CD4-positive, alpha-beta T cell treated with Interleukin-15 for 1 hour (primary cell): Measurements from ENCODE around the gene GPR15LG.

Experiments used
- DNase-seq: peaks from one replicate; pipeline ENCODE4 v3.0.0-alpha.2; 2020

Gene GPR15LG

DNA sequence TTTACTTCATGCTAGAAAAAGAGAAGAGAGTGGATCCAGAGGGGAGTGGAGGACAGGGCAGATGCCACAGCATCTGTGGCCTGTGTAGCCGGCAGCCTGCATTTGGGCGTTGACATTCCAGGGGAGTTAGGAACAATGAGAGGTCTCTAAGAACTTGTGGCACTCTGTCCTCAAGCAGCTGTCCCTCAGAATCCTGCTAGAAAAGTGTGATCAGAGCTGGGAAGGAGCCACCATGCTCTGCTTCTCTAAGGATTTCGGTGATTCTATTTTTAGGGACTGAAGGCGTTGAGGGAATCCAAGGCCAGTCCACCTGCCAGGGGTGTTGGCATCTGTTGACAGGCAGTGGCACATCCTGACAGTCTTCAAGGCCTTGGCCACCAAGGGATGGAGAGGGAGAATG is 44.1 kb downstream of the GPR15LG start:
- DNase-seq, result no peak

DNA sequence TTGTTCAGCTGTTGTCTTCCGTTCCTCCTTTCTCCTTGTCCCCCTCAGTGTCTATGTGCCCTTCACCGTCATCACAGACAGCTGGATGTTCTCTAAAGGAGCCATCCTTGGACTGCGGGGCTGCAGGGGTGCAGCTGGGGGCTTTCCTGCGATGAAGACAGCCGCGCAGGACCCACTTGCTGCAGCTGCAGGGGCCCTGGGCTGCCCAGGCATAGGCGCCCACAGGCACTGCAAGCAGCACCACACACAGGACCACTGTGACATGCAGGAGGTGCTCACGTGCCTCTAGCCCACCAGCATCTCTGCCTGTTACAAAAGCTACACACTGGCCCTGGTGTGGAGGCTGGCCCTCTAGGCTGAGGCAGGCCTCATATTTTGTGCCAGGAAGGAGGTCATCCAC is 48.3 kb downstream of the GPR15LG start:
- DNase-seq, result no peak

DNA sequence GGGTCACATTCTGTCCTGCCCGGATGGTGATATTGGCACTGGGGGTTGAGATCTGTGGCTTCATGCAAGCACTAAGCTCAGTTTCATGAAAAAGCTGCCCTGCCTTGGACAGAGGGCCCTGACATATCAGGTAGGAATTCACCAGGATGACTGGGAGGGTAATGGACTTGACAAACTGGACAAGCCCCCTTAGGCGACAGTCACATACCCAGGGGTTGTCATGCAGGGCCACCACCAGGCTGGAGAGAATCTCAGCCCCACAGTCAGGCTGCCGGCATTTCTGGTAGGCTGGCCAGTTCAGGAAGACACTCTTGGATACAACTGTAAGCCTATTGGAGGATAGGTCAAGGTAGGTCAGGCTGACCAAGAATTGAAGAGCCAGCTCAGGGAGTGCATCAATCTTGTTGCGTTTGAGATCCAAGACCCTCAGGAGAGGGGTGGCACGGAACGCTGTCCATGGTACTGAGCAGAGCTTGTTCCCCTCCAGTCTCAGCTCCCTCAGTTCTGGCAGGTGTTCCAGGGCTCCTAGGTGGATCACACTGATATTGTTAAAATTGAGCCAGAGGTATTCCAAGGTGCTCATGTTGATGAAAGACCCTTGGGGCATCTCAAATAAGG is 50.9 kb downstream of the GPR15LG start:
- DNase-seq, result no peak

DNA sequence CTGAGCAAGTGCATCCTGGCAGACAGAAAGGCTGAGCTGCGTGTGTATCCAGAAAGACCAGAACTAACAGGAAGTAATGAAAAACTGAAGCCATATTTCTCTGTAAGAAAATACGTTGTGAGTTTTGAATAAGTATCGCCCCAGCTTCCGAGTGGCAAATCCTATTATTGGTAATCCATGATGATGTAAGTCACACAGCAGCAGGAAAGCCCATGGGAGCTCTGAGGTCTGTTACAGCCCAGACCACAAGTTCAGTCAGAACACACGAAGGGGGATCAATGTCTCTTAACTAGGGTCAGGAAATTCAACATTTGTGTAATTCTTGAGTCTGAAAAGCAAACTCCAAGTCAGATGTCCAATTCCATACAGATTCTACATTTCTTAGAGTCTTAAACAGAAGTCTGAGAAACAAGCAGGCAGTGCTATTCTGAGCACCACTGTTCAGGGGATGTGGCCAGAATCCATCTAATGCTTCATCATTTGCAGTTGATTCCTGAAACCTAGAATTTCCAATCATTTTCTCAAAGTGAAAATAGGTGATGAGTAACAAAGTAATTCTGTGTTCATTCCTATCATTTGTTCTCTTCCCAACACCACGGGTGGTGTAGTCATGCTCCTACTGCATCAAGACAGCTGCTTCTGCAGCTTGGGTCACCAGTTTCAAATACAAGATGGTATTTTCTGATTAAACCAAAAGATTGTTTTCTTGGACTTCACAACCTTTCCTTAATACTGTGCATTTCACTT is 52.0 kb downstream of the GPR15LG start, which contains the start of gene LRIT2:
Gene LRIT2, minus strand, starts transcription at position 118 of the 747 bp plus-strand sequence. Its CDS starts 24 bp downstream, at position 94.
- DNase-seq, result no peak

DNA sequence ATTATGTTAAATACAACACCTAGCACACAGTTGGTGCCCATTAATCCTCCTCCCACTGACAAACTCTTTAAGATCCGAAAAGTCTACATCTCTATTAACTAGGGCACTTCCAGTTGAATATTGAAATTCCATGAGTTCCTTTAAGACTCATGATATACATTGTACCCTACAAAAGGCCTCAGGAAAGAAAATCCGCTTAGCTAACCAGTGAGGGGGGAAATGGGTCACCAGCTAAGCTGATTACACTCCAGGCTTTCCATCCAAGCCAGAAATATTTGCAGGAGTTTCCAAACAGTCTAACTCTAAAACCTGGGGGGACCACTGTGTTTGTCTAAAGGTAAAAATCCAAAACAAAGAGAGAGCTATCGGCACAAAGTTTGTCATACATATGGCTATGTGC is 53.0 kb downstream of the GPR15LG start:
- DNase-seq, result no peak

DNA sequence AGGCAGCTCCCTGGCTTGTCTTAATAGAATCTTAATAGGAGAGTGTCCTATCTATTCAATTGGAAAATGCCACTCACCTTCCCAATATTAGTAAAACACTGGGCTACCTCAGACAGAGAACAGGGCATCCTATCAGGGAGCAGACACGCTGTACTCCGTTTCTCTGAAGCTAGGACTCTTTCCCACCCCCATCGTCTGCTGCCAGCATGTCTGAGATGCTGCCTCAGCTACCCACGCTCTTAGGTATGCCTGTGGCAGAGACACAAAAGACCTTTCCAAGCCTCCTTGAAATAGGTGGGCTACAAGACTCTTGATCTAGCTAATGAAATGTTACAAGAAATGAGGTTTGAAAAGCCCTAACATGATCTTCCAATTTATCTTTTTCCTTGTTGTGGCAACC is 54.2 kb downstream of the GPR15LG start:
- DNase-seq, result no peak

DNA sequence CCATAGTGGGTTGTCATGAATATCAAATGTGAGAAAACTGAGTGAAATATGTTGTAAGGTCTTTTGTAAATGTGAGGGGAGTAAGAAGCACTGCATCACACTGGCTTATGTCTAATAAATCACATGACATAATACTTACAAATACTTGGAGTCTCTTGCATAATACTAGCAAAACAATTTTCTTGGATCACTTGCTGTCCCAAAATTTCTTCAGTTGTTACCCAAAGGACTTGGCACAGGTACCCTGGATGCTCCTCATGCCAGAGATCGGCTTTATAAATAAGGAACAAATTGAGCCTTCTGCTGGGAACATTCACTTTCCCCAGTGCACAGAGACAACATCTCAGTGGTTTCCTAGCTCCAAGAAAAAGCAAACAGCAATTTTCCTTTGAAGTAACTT is 56.8 kb downstream of the GPR15LG start:
- DNase-seq, result no peak

DNA sequence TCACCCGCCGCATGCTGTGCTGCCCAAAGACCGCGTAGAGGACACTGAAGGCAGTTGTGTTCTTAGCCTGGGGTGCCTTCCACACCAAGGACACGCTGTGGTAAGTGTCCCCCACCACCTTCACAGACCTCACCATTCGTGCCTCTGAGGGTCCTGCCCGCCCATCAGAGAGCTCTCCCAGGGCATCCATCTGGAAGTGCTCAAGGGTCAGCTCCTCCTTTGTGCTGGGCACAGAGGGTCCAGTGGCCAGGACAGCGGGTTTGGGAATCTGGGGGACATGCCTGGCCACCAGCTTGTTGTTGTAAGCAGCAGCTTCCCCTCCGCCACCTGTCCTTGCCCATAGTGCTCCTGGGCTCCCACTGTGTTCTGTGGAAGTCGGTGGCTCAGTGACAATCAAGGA is 58.8 kb downstream of the GPR15LG start:
- no peak for DNase-seq

DNA sequence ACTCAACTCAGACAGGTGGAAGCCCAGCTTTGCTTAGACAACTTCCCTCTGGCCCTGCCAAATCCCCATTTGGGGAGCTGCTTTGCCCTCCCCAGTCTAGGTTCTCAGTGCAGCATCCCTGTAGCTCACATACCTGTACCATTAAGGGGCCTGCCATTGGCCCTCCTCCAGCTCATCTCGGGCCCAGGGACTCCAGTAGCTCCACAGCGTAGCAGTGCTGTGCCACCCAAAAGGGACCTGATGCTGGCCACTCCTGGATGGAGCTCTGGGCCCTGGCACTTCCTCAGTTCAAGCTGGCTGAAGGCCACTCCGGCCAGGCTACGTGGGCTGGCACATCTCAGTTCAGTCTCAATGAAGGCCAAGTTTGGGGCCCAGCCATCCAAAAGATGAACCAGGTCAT is 60.3 kb downstream of the GPR15LG start:
- no peak for DNase-seq

DNA sequence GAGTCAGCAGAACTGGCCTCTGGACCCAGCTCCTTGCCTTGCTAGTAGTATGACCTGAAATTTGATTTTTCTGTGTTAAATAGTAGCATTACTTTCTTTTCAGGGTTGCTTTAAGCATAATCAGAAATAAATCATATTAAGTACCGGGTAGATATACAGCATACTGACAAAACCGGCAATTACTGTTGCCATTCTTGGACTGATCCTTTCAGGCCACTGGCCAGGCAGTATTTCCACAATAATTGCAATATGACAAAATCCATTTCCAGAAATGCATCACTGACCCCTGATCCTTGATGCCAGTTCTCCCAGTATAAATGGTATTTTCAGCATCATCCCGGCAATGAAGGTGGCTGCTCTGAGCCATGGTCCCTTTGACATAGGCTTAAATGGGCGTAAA is 60.9 kb downstream of the GPR15LG start:
- no peak for DNase-seq
